ENCODE data around the gene CYP2W1. TPM values are rescaled to one million over a fixed set of nuclear protein-coding genes. Genes with fewer than 3 reads are reported as not detected.

CYP2W1 gene
- total RNA-seq, 1 experiment from 2014 or later: not detected

DNA sequence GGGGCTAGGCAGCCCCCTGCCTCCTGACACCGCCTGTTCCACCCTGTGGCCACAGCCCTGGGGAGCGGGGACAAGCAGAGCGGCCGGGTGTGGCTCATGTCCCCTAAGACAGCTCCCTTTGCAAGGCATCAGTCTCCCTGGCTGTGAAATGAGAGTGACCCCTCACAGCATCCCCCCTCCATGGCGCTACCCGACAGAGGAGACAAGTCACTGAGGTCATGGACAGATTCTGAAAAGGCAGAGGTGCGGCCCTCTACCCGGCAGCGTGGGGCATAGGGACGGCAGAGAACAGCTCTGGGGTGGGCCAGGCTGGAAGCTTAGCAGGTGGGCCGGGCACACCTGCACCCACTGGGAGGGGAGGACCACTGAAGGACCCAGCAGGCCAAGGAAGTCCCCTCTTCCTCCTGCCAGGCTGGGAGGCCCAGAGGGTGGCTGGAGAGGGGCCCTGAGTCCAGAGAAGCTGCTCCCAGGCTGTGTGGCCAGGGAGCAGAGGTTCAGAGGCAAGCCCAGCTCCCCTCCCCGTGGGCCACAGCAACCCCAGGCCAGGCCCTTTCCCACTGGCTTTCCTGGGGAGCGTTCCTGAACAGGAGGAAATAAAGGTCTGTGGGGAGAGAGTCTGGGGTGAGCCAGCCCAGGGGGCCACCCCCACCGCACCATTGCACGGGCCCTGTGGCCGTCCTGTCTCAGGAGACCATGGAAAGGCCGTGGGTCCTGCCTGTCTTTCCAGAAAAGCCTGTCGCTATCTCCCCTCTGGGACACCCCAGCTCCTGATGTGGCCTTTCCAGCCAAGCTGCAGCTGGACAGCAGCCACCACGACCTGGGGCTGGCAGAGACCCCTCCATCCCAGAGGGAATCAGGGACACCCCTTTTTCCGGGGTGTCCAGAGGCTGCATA is 30.2 kb upstream of the CYP2W1 start:
- Mint-ChIP-seq H3K36me3 (no peaks in the 10 kb centered on the region), H3K27me3 (ENCODE audit: low read depth) (peaks cover 24% of the 10 kb centered on the region), H3K27ac (no peak overlapping the region), H3K4me3 (no peak overlapping the region; the same call in none of the 2 replicates), H3K4me1 (peaks cover 10% of the 10 kb centered on the region), H3K9me3 (no peaks in the 10 kb centered on the region)
- no peak for ATAC-seq
- DNase-seq (ENCODE audit: low spot score): no peak
- TF ChIP-seq NR2C2 (CRISPR knock-in tag; IDR thresholded peaks at IDR 0.05) (no peak), FOXJ3 (CRISPR knock-in tag; IDR thresholded peaks at IDR 0.05; ENCODE audit: borderline replicate concordance) (no peak), ZNF263 (CRISPR knock-in tag; IDR thresholded peaks at IDR 0.05; ENCODE audit: low read depth) (no peak), ZNF423 (CRISPR knock-in tag; IDR thresholded peaks at IDR 0.05) (no peak), SOX15 (CRISPR knock-in tag; IDR thresholded peaks at IDR 0.05) (no peak)
- TF ChIP-seq, protein P1, sequence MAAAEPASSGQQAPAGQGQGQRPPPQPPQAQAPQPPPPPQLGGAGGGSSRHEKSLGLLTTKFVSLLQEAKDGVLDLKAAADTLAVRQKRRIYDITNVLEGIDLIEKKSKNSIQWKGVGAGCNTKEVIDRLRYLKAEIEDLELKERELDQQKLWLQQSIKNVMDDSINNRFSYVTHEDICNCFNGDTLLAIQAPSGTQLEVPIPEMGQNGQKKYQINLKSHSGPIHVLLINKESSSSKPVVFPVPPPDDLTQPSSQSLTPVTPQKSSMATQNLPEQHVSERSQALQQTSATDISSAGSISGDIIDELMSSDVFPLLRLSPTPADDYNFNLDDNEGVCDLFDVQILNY (CRISPR knock-in tag; IDR thresholded peaks at IDR 0.05): no peak
- TF ChIP-seq, protein P2, sequence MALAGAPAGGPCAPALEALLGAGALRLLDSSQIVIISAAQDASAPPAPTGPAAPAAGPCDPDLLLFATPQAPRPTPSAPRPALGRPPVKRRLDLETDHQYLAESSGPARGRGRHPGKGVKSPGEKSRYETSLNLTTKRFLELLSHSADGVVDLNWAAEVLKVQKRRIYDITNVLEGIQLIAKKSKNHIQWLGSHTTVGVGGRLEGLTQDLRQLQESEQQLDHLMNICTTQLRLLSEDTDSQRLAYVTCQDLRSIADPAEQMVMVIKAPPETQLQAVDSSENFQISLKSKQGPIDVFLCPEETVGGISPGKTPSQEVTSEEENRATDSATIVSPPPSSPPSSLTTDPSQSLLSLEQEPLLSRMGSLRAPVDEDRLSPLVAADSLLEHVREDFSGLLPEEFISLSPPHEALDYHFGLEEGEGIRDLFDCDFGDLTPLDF (CRISPR knock-in tag; IDR thresholded peaks at IDR 0.05): no peak
- TF ChIP-seq, protein P3, sequence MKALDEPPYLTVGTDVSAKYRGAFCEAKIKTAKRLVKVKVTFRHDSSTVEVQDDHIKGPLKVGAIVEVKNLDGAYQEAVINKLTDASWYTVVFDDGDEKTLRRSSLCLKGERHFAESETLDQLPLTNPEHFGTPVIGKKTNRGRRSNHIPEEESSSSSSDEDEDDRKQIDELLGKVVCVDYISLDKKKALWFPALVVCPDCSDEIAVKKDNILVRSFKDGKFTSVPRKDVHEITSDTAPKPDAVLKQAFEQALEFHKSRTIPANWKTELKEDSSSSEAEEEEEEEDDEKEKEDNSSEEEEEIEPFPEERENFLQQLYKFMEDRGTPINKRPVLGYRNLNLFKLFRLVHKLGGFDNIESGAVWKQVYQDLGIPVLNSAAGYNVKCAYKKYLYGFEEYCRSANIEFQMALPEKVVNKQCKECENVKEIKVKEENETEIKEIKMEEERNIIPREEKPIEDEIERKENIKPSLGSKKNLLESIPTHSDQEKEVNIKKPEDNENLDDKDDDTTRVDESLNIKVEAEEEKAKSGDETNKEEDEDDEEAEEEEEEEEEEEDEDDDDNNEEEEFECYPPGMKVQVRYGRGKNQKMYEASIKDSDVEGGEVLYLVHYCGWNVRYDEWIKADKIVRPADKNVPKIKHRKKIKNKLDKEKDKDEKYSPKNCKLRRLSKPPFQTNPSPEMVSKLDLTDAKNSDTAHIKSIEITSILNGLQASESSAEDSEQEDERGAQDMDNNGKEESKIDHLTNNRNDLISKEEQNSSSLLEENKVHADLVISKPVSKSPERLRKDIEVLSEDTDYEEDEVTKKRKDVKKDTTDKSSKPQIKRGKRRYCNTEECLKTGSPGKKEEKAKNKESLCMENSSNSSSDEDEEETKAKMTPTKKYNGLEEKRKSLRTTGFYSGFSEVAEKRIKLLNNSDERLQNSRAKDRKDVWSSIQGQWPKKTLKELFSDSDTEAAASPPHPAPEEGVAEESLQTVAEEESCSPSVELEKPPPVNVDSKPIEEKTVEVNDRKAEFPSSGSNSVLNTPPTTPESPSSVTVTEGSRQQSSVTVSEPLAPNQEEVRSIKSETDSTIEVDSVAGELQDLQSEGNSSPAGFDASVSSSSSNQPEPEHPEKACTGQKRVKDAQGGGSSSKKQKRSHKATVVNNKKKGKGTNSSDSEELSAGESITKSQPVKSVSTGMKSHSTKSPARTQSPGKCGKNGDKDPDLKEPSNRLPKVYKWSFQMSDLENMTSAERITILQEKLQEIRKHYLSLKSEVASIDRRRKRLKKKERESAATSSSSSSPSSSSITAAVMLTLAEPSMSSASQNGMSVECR (CRISPR knock-in tag; IDR thresholded peaks at IDR 0.05; ENCODE audit: borderline replicate concordance): no peak
- ChIA-PET CTCF (interaction anchor here (0.8 to 1.4 kb wide), 3 partner anchors 40 to 113 kb away, joined by 3 to 5 read pairs (median 4); no protein-coding TSS in a partner anchor), POLR2A (no interaction called here)

DNA sequence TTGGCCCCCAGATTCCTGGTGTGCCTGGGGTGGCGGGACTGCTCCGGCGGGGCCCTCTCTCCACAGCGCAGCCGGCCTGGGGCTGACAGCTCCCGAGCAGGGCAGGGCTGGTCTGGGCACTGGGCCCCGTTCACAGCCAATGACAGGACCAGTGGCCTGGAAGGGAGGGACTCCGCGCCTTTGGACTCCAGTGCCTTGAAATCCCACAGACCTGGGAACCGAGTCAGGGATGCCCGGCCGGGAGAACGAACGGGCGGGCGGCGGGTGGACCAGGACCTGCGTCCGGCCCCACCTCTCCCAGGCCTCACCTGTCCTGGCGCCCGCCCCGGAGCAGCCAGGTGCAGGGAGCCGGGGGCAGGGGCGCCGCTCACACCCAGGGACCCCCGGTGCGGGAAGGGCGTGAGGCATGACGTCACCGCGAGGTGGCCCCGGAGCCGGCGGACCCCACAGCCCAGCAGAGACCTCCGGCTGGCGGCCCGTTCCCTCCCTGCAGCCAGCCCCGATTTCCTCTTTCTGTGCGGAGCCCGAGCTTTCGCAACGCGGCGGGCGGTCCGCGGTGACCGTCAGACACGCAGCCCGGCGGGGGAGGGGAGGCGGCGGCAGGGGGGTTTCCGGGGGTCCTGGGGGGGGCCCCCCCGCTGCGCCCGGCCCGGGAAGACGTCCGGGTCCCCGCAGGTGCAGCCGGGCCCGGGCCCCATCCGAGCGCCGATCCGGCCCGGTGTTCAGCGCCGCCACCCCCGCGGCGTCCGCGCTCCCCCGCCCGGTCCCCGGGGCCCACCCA is 29.2 kb upstream of the CYP2W1 start:
- H3K4me1 Mint-ChIP-seq: peaks cover 7% of the 10 kb centered on the region
- peak; percentile 66 for ATAC-seq
- H3K9me3 Mint-ChIP-seq: no peaks in the 10 kb centered on the region
- peak; percentile 63 for DNase-seq (ENCODE audit: low spot score)
- ChIA-PET CTCF (interaction anchor here (1.2 to 1.4 kb wide), 2 partner anchors 40 to 112 kb away, joined by 3 to 5 read pairs; no protein-coding TSS in a partner anchor), POLR2A (interaction anchor here (1.1 kb wide), 1 partner anchor 9 kb away, joined by 3 read pairs; no protein-coding TSS in a partner anchor)
- no peaks in the 10 kb centered on the region for H3K36me3 Mint-ChIP-seq
- H3K27ac Mint-ChIP-seq: no peak overlapping the region
- peaks cover 22% of the 10 kb centered on the region for H3K27me3 Mint-ChIP-seq (ENCODE audit: low read depth)
- H3K4me3 Mint-ChIP-seq: peak overlapping the region; percentile 41
- TF ChIP-seq, protein P4, sequence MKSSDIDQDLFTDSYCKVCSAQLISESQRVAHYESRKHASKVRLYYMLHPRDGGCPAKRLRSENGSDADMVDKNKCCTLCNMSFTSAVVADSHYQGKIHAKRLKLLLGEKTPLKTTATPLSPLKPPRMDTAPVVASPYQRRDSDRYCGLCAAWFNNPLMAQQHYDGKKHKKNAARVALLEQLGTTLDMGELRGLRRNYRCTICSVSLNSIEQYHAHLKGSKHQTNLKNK (CRISPR knock-in tag; IDR thresholded peaks at IDR 0.05): no peak
- peak; percentile 49; the same call in 1 of the 2 replicates for TF ChIP-seq ZNF423 (CRISPR knock-in tag; IDR thresholded peaks at IDR 0.05)
- TF ChIP-seq, protein P5, sequence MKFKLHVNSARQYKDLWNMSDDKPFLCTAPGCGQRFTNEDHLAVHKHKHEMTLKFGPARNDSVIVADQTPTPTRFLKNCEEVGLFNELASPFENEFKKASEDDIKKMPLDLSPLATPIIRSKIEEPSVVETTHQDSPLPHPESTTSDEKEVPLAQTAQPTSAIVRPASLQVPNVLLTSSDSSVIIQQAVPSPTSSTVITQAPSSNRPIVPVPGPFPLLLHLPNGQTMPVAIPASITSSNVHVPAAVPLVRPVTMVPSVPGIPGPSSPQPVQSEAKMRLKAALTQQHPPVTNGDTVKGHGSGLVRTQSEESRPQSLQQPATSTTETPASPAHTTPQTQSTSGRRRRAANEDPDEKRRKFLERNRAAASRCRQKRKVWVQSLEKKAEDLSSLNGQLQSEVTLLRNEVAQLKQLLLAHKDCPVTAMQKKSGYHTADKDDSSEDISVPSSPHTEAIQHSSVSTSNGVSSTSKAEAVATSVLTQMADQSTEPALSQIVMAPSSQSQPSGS (CRISPR knock-in tag; IDR thresholded peaks at IDR 0.05; ENCODE audit: borderline replicate concordance, low read depth): no peak
- no peak for TF ChIP-seq MYBL2 (CRISPR knock-in tag; IDR thresholded peaks at IDR 0.05)
- TF ChIP-seq NR1H2 (CRISPR knock-in tag; IDR thresholded peaks at IDR 0.05): no peak
- TF ChIP-seq, protein P6, sequence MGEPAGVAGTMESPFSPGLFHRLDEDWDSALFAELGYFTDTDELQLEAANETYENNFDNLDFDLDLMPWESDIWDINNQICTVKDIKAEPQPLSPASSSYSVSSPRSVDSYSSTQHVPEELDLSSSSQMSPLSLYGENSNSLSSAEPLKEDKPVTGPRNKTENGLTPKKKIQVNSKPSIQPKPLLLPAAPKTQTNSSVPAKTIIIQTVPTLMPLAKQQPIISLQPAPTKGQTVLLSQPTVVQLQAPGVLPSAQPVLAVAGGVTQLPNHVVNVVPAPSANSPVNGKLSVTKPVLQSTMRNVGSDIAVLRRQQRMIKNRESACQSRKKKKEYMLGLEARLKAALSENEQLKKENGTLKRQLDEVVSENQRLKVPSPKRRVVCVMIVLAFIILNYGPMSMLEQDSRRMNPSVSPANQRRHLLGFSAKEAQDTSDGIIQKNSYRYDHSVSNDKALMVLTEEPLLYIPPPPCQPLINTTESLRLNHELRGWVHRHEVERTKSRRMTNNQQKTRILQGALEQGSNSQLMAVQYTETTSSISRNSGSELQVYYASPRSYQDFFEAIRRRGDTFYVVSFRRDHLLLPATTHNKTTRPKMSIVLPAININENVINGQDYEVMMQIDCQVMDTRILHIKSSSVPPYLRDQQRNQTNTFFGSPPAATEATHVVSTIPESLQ (CRISPR knock-in tag; IDR thresholded peaks at IDR 0.05): no peak
- TF ChIP-seq, protein P7, sequence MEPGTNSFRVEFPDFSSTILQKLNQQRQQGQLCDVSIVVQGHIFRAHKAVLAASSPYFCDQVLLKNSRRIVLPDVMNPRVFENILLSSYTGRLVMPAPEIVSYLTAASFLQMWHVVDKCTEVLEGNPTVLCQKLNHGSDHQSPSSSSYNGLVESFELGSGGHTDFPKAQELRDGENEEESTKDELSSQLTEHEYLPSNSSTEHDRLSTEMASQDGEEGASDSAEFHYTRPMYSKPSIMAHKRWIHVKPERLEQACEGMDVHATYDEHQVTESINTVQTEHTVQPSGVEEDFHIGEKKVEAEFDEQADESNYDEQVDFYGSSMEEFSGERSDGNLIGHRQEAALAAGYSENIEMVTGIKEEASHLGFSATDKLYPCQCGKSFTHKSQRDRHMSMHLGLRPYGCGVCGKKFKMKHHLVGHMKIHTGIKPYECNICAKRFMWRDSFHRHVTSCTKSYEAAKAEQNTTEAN (CRISPR knock-in tag; IDR thresholded peaks at IDR 0.05): no peak
- TF ChIP-seq, protein P8, sequence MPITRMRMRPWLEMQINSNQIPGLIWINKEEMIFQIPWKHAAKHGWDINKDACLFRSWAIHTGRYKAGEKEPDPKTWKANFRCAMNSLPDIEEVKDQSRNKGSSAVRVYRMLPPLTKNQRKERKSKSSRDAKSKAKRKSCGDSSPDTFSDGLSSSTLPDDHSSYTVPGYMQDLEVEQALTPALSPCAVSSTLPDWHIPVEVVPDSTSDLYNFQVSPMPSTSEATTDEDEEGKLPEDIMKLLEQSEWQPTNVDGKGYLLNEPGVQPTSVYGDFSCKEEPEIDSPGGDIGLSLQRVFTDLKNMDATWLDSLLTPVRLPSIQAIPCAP (CRISPR knock-in tag; IDR thresholded peaks at IDR 0.05): no peak
- TF ChIP-seq, protein P9, sequence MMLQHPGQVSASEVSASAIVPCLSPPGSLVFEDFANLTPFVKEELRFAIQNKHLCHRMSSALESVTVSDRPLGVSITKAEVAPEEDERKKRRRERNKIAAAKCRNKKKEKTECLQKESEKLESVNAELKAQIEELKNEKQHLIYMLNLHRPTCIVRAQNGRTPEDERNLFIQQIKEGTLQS (CRISPR knock-in tag; conservative IDR thresholded peaks at IDR 0.05): no peak
- TF ChIP-seq TCF7 (CRISPR knock-in tag; IDR thresholded peaks at IDR 0.05; ENCODE audit: low read depth): no peak
